GM18502 (cell line): ENCODE measurements around the gene OFD1.

Experiments used
- ATAC-seq: cut with Tn5 transposase; IDR thresholded peaks from one replicate; pipeline ENCODE4 v1.9.1; 2021; ENCODE audit warnings: mild to moderate bottlenecking; ENCODE audit not compliant: unreplicated experiment, poor library complexity

Gene OFD1

GRCh38 chrX:13790206-13791131 lies 55.9 kb downstream of the OFD1 start:
- ATAC-seq: no peak

- no peak for ATAC-seq
These were observed 56.6 kb downstream of the OFD1 start for GRCh38 chrX:13791145-13791544.

GRCh38 chrX:13791559-13791958 lies 57.0 kb downstream of the OFD1 start:
- ATAC-seq: no peak

- ATAC-seq: no peak
These were observed 59.3 kb downstream of the OFD1 start for GRCh38 chrX:13793897-13794296.

- no peak for ATAC-seq
These were observed 59.9 kb downstream of the OFD1 start for GRCh38 chrX:13794417-13794816.

GRCh38 chrX:13797512-13797911 lies 63.0 kb downstream of the OFD1 start:
- no peak for ATAC-seq

GRCh38 chrX:13798184-13798583 lies 63.6 kb downstream of the OFD1 start:
- ATAC-seq: no peak

- no peak for ATAC-seq
These were observed 68.6 kb downstream of the OFD1 start for GRCh38 chrX:13803116-13803515.

GRCh38 chrX:13805241-13805640 lies 70.7 kb downstream of the OFD1 start:
- no peak for ATAC-seq

- no peak for ATAC-seq
These were observed 73.7 kb downstream of the OFD1 start for GRCh38 chrX:13808293-13808692.

GRCh38 chrX:13808865-13809264 lies 74.3 kb downstream of the OFD1 start:
- ATAC-seq: no peak

GRCh38 chrX:13815664-13816063 lies 81.1 kb downstream of the OFD1 start:
- no peak for ATAC-seq

- ATAC-seq: no peak
These were observed 81.6 kb downstream of the OFD1 start for GRCh38 chrX:13816176-13816575.

- ATAC-seq: no peak
These were observed 82.4 kb downstream of the OFD1 start, which contains the start of gene GPM6B for GRCh38 chrX:13816643-13817627. Gene GPM6B (minus strand): TSS chrX:13817093. CDS start chrX:13816904, 189 bp downstream.
